Activated CD4-positive, alpha-beta T cell treated with anti-CD3 and anti-CD28 coated beads for 24 hours (primary cell): Measurements from ENCODE around the gene NUDT14.

Experiments
- DNase-seq, 2 donors: peaks; one replicate each; pipeline ENCODE4 v3.0.0-alpha.2; 2020; ENCODE audit warnings: low read depth in 2 of 2

The NUDT14 gene

GRCh38 chr14:105135700-105136395 is 45.3 kb downstream of the NUDT14 start:
- no peak for DNase-seq

- DNase-seq, result no peak
Measured at GRCh38 chr14:105132921-105133654, 48.0 kb downstream of the NUDT14 start.

- no peak for DNase-seq
Measured at GRCh38 chr14:105131241-105131640, 49.9 kb downstream of the NUDT14 start.

- DNase-seq, result no peak
Measured at GRCh38 chr14:105128059-105128458, 53.1 kb downstream of the NUDT14 start.

- DNase-seq, result no peak
Measured at GRCh38 chr14:105126981-105127329, 54.2 kb downstream of the NUDT14 start.

GRCh38 chr14:105126126-105126980 is 54.8 kb downstream of the NUDT14 start:
- no peak for DNase-seq

- no peak for DNase-seq
Measured at GRCh38 chr14:105124823-105125222, 56.3 kb downstream of the NUDT14 start.

- no peak for DNase-seq
Measured at GRCh38 chr14:105123981-105124765, 56.9 kb downstream of the NUDT14 start.

- no peak for DNase-seq
Measured at GRCh38 chr14:105123064-105123665, 57.9 kb downstream of the NUDT14 start.
